Stomach (tissue), 9 donors: Measurements from ENCODE around the gene SLC25A26. TPM values are rescaled to one million over a fixed set of nuclear protein-coding genes. Genes with fewer than 3 reads are reported as not detected.

Experiments
- DNase-seq, 2 donors: peaks; one replicate each; pipeline versions ENCODE4 v3.0.0 to v3.0.0-alpha.2; 2013 to 2019
- H3K27ac ChIP-seq, 5 donors: fragments of 200-600 bp in 4 of 5; sonication (generic) in 4 of 5; one replicate each; pipeline ENCODE4 v1.5.1; 2013 to 2019; ENCODE audit warnings: mild to moderate bottlenecking in 1 of 5, moderate library complexity in 1 of 5
- H3K27me3 ChIP-seq, 3 donors: fragments of 200-600 bp; sonication (generic); one replicate each; pipeline ENCODE4 v1.5.1; 2017 to 2019; ENCODE audit warnings: mixed run types in 1 of 3
- H3K36me3 ChIP-seq, 4 donors: fragments of 200-600 bp; sonication (generic); 1 replicate in 3 of 4; 2 replicates in 1 of 4; pipeline ENCODE4 v1.5.1; 2016 to 2019
- H3K4me1 ChIP-seq, 4 donors: fragments of 200-600 bp; sonication (generic); one replicate each; pipeline ENCODE4 v1.5.1; 2016 to 2019
- H3K4me3 ChIP-seq, 4 donors: fragments of 200-600 bp; sonication (generic) in 3 of 4; one replicate each; pipeline ENCODE4 v1.5.1; 2016 to 2019; ENCODE audit warnings: mild to moderate bottlenecking in 1 of 4
- H3K9me3 ChIP-seq, 4 donors: fragments of 200-600 bp; sonication (generic); one replicate each; pipeline ENCODE4 v1.5.1; 2016 to 2019
- EP300 ChIP-seq: sonication (generic); formaldehyde crosslinking; IDR thresholded peaks from one replicate; pipeline ENCODE4 v1.6.1; 2017; ENCODE audit warnings: antibody characterized with exemption
- POLR2A ChIP-seq, 4 donors: fragments of 450-650 bp; IDR thresholded peaks; one replicate each; pipeline ENCODE4 v1.6.1; 2016; ENCODE audit warnings: antibody characterized with exemption in 4 of 4, control low read depth in 2 of 4, mild to moderate bottlenecking in 1 of 4, moderate library complexity in 1 of 4
- POLR2AphosphoS5 ChIP-seq, 3 donors: sonication (generic); formaldehyde crosslinking; IDR thresholded peaks; one replicate each; pipeline ENCODE4 v1.6.1; 2016; ENCODE audit warnings: antibody characterized with exemption in 3 of 3
- WGBS, 5 donors: extraction: QIAGEN DNeasy Blood & Tissue Kit in 3 of 5; methylation state at CpG; one replicate each; pipeline versions ENCODE4 v1.1.5 to v1.1.7; 2013 to 2018; 5-methylcytosine and 5-hydroxymethylcytosine counted together
- intact Hi-C: fragments of 100-400 bp; cut with DNase I; formaldehyde crosslinking; loops from one replicate; pipeline ENCODE4 v1.15.1; 2023; ENCODE audit warnings: low total_unique reads
- polyA plus RNA-seq, 3 donors: library from polyadenylated mRNA; stranded (reverse); fragments of 200-250 nt; gene quantifications; one replicate each; pipeline ENCODE4 v1.2.3, GENCODE V29; 2013
- total RNA-seq, 5 donors: library from RNA; depleted of rRNA; stranded (reverse); fragments of >200 nt; gene quantifications; one replicate each; pipeline versions ENCODE4 v1.1.0 to v1.2.3, GENCODE V29; 2014 to 2016
- TF ChIP-seq, protein P1 (sequence below), 7 experiments: fragments of 450-650 bp in 4 of 7; fragments of 200-600 bp in 3 of 7; sonication (generic) in 3 of 7; IDR thresholded peaks; one replicate each; pipeline ENCODE4 v1.5.1; 2016 to 2019; ENCODE audit warnings: antibody characterized with exemption in 7 of 7, control low read depth in 2 of 7, mild to moderate bottlenecking in 1 of 7
- donor health status: healthy with polysubstance abuse.
- donor health status: Bipolar disorder and iron deficiency.
- donor health status: healthy.

SLC25A26 gene
- total and polyA plus RNA-seq, 8 donors, result 1.2 to 26.6 (median 14.1) TPM

GRCh38 chr3:66382142-66382541, 161.3 kb downstream of the SLC25A26 start:
- intact Hi-C loops, result no loop called here
- Histone ChIP-seq H3K27me3 (no peaks in the 10 kb centered on the region), H3K9me3 (no peaks in the 10 kb centered on the region), H3K4me1 (peaks cover 0 to 23% (median 10%) of the 10 kb centered on the region in 4 donors), H3K27ac (peak overlapping the region in 3 of 5 donors; percentile 38 to 80 (median 63)), H3K36me3 (peaks cover 77 to 100% (median 97%) of the 10 kb centered on the region in 4 donors), H3K4me3 (no peak overlapping the region)
- no peak for DNase-seq
- WGBS, 5 donors, result 88 to 93% (median 92%) methylated on average over 10 of the region's 10 CpGs
- TF ChIP-seq, protein P1, sequence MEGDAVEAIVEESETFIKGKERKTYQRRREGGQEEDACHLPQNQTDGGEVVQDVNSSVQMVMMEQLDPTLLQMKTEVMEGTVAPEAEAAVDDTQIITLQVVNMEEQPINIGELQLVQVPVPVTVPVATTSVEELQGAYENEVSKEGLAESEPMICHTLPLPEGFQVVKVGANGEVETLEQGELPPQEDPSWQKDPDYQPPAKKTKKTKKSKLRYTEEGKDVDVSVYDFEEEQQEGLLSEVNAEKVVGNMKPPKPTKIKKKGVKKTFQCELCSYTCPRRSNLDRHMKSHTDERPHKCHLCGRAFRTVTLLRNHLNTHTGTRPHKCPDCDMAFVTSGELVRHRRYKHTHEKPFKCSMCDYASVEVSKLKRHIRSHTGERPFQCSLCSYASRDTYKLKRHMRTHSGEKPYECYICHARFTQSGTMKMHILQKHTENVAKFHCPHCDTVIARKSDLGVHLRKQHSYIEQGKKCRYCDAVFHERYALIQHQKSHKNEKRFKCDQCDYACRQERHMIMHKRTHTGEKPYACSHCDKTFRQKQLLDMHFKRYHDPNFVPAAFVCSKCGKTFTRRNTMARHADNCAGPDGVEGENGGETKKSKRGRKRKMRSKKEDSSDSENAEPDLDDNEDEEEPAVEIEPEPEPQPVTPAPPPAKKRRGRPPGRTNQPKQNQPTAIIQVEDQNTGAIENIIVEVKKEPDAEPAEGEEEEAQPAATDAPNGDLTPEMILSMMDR (IDR thresholded peaks at IDR 0.05), result no peak
- TF ChIP-seq EP300, result no peak
- no peak for TF ChIP-seq POLR2A (IDR thresholded peaks at IDR 0.05)

- H3K27ac ChIP-seq, result peak overlapping the region in 2 of 5 donors; percentile 63 to 80
- no peak for DNase-seq
- peaks cover 72 to 95% (median 91%) of the 10 kb centered on the region in 4 donors for H3K36me3 ChIP-seq
- H3K27me3 ChIP-seq, result no peaks in the 10 kb centered on the region
- no peak overlapping the region for H3K4me3 ChIP-seq
- TF ChIP-seq POLR2A (IDR thresholded peaks at IDR 0.05) (no peak), EP300 (no peak), POLR2AphosphoS5 (IDR thresholded peaks at IDR 0.05) (no peak)
- TF ChIP-seq, protein P1 (IDR thresholded peaks at IDR 0.05), result no peak
- intact Hi-C loops, result no loop called here
- H3K9me3 ChIP-seq, result no peaks in the 10 kb centered on the region
- peaks cover 0 to 22% (median 10%) of the 10 kb centered on the region in 4 donors for H3K4me1 ChIP-seq
- 88 to 95% (median 95%) methylated on average over 8 to 18 of the region's 18 CpGs for WGBS, 5 donors
Measured at GRCh38 chr3:66383023-66383422, 162.2 kb downstream of the SLC25A26 start.

- H3K4me1 ChIP-seq, result peaks cover 0 to 22% (median 10%) of the 10 kb centered on the region in 4 donors
- DNase-seq, result no peak
- H3K36me3 ChIP-seq, result peaks cover 72 to 92% (median 84%) of the 10 kb centered on the region in 4 donors
- H3K9me3 ChIP-seq, result no peaks in the 10 kb centered on the region
- H3K4me3 ChIP-seq, result no peak overlapping the region
- 92 to 95% (median 93%) methylated on average over 20 of the region's 20 CpGs for WGBS, 5 donors
- intact Hi-C loops, result no loop called here
- H3K27ac ChIP-seq, result peak overlapping the region in 1 of 5 donors; percentile 80
- no peaks in the 10 kb centered on the region for H3K27me3 ChIP-seq
- TF ChIP-seq, protein P1 (IDR thresholded peaks at IDR 0.05), result no peak
- TF ChIP-seq POLR2A (IDR thresholded peaks at IDR 0.05) (no peak), POLR2AphosphoS5 (IDR thresholded peaks at IDR 0.05) (no peak), EP300 (no peak)
Measured at GRCh38 chr3:66383998-66384745, 163.4 kb downstream of the SLC25A26 start.

GRCh38 chr3:66385066-66385465, 164.3 kb downstream of the SLC25A26 start:
- peak overlapping the region in 1 of 5 donors; percentile 80 for H3K27ac ChIP-seq
- TF ChIP-seq, protein P1 (IDR thresholded peaks at IDR 0.05), result no peak
- TF ChIP-seq POLR2AphosphoS5 (IDR thresholded peaks at IDR 0.05) (no peak), POLR2A (IDR thresholded peaks at IDR 0.05) (no peak), EP300 (no peak)
- no peaks in the 10 kb centered on the region for H3K9me3 ChIP-seq
- peaks cover 0 to 22% (median 10%) of the 10 kb centered on the region in 4 donors for H3K4me1 ChIP-seq
- no peak overlapping the region for H3K4me3 ChIP-seq
- H3K36me3 ChIP-seq, result peaks cover 63 to 83% (median 78%) of the 10 kb centered on the region in 4 donors
- DNase-seq, result no peak
- intact Hi-C loops, result no loop called here
- H3K27me3 ChIP-seq, result no peaks in the 10 kb centered on the region
